Left ventricle myocardium inferior (tissue), 1 donor: Measurements from ENCODE around the gene GC. TPM values are rescaled to one million over a fixed set of nuclear protein-coding genes. Genes with fewer than 3 reads are reported as not detected.

ENCODE experiments used
- DNase-seq: peaks from one replicate; pipeline ENCODE4 v3.0.0-alpha.2; 2020
- H3K27ac ChIP-seq: fragments of 200-600 bp; replicated peaks from 2 replicates; pipeline ENCODE4 v1.8.0; 2021
- H3K27me3 ChIP-seq: fragments of 200-600 bp; 2 replicates; pipeline ENCODE4 v1.8.0; 2021; ENCODE audit warnings: low read depth
- H3K36me3 ChIP-seq: fragments of 200-600 bp; 2 replicates; pipeline ENCODE4 v1.8.0; 2021
- H3K4me1 ChIP-seq: fragments of 200-600 bp; 2 replicates; pipeline ENCODE4 v1.8.0; 2021
- H3K4me3 ChIP-seq: fragments of 200-600 bp; 2 replicates; pipeline ENCODE4 v1.8.0; 2021; ENCODE audit warnings: mild to moderate bottlenecking, moderate library complexity
- H3K9me3 ChIP-seq: fragments of 200-600 bp; replicated peaks from 2 replicates; pipeline ENCODE4 v1.8.0; 2021
- CTCF ChIP-seq: fragments of 200-600 bp; IDR thresholded peaks from 2 replicates; pipeline ENCODE4 v1.8.0; 2021; ENCODE audit warnings: antibody characterized with exemption, mild to moderate bottlenecking, borderline replicate concordance
- intact Hi-C: fragments of 100-400 bp; cut with micrococcal nuclease; formaldehyde crosslinking; loops from one replicate; pipeline ENCODE4 v1.11.0; 2022
- total RNA-seq: library from RNA; stranded (reverse); fragmentation: NEBNext Ultra II Directional; extraction: Animal tissue kit (Norgen Biotek cat#: 25700); gene quantifications from one replicate; pipeline ENCODE4 v1.2.1, GENCODE V29; 2021
- donor health status: DM: no; HTN: yes; CAD: no; lungs with severe emphysema.

The GC gene
- total RNA-seq, 1 donor from 2014 or later: not detected

- intact Hi-C loops: loop anchor here (10.0 kb wide), 1 partner anchor 525 kb away; no protein-coding TSS in a partner anchor
- Histone ChIP-seq H3K27ac (no peak overlapping the region), H3K4me1 (no peaks in the 10 kb centered on the region), H3K4me3 (no peak overlapping the region), H3K27me3 (no peaks in the 10 kb centered on the region), H3K36me3 (no peaks in the 10 kb centered on the region), H3K9me3 (no peaks in the 10 kb centered on the region)
- TF ChIP-seq CTCF: no peak
- DNase-seq: no peak
Measured at GRCh38 chr4:71709961-71710360, 73.9 kb downstream of the GC start.

- H3K27ac ChIP-seq: no peak overlapping the region
- TF ChIP-seq CTCF: no peak
- H3K4me3 ChIP-seq: no peak overlapping the region
- no peak for DNase-seq
- H3K27me3 ChIP-seq: no peaks in the 10 kb centered on the region
- intact Hi-C loops: no loop called here
- H3K4me1 ChIP-seq: no peaks in the 10 kb centered on the region
- H3K9me3 ChIP-seq: no peaks in the 10 kb centered on the region
- no peaks in the 10 kb centered on the region for H3K36me3 ChIP-seq
Measured at GRCh38 chr4:71698141-71698540, 85.7 kb downstream of the GC start.

- Histone ChIP-seq H3K4me1 (no peaks in the 10 kb centered on the region), H3K36me3 (no peaks in the 10 kb centered on the region), H3K9me3 (no peaks in the 10 kb centered on the region), H3K4me3 (no peak overlapping the region), H3K27ac (no peak overlapping the region), H3K27me3 (no peaks in the 10 kb centered on the region)
- intact Hi-C loops: no loop called here
- DNase-seq: no peak
- no peak for TF ChIP-seq CTCF
Measured at GRCh38 chr4:71697031-71697430, 86.8 kb downstream of the GC start.

- H3K4me3 ChIP-seq: no peak overlapping the region
Measured at GRCh38 chr4:71694961-71695360, 88.9 kb downstream of the GC start.

GRCh38 chr4:71692963-71693362, 90.9 kb downstream of the GC start:
- intact Hi-C loops: no loop called here
- Histone ChIP-seq H3K27me3 (no peaks in the 10 kb centered on the region), H3K4me1 (no peaks in the 10 kb centered on the region), H3K4me3 (no peak overlapping the region), H3K27ac (no peak overlapping the region), H3K9me3 (no peaks in the 10 kb centered on the region), H3K36me3 (no peaks in the 10 kb centered on the region)
- no peak for DNase-seq
- no peak for TF ChIP-seq CTCF

More at GRCh38 chr4:71694961-71695360, 88.9 kb downstream of the GC start:
- intact Hi-C loops: no loop called here
- Histone ChIP-seq H3K27ac (no peak overlapping the region), H3K36me3 (no peaks in the 10 kb centered on the region), H3K9me3 (no peaks in the 10 kb centered on the region), H3K4me1 (no peaks in the 10 kb centered on the region), H3K27me3 (no peaks in the 10 kb centered on the region)
- no peak for DNase-seq
- TF ChIP-seq CTCF: no peak

- Histone ChIP-seq H3K27ac (no peak overlapping the region), H3K9me3 (no peaks in the 10 kb centered on the region), H3K4me1 (no peaks in the 10 kb centered on the region), H3K27me3 (no peaks in the 10 kb centered on the region), H3K36me3 (no peaks in the 10 kb centered on the region), H3K4me3 (no peak overlapping the region)
- intact Hi-C loops: no loop called here
- no peak for DNase-seq
- TF ChIP-seq CTCF: no peak
Measured at GRCh38 chr4:71692198-71692597, 91.7 kb downstream of the GC start.
